ENCODE measurements around the gene C11orf54. TPM values are rescaled to one million over a fixed set of nuclear protein-coding genes. Genes with fewer than 3 reads are reported as not detected.
A peak's percentile ranks its signal among the peaks of the same experiment; 100 is the strongest.
"Not testable (repeated sequence)": the region's sequence is repeated elsewhere in the genome, so short reads cannot be mapped to it uniquely, and the experiment has no call there.

The C11orf54 gene
- total RNA-seq, 2 experiments from 2014 or later = 14.5 to 22.5 TPM

- CTCF ChIA-PET = interaction anchor here (1.0 to 1.1 kb wide), 2 partner anchors 13 to 17 kb away, joined by 3 to 4 read pairs; no protein-coding TSS in a partner anchor
- Mint-ChIP-seq H3K36me3 (ENCODE audit: low read depth) (peaks cover 74% of the 10 kb centered on the region), H3K4me3 (peak overlapping the region; percentile 99), H3K9me3 (no peaks in the 10 kb centered on the region), H3K27ac (peak overlapping the region; percentile 84), H3K27me3 (no peaks in the 10 kb centered on the region), H3K4me1 (peaks cover 69% of the 10 kb centered on the region)
- POLR2A ChIA-PET = interaction anchor here (0.7 to 1.1 kb wide), 3 partner anchors 9 to 46 kb away, joined by 3 to 5 read pairs (median 4); partner anchors contain the start of gene MED17
- no peak for DNase-seq
Measured at GRCh38 chr11:93737904-93738612, 3.4 kb upstream of the C11orf54 start.

- Mint-ChIP-seq H3K27ac (peak overlapping the region; percentile 84), H3K27me3 (no peaks in the 10 kb centered on the region), H3K4me1 (peaks cover 66% of the 10 kb centered on the region), H3K36me3 (ENCODE audit: low read depth) (peaks cover 69% of the 10 kb centered on the region), H3K9me3 (no peaks in the 10 kb centered on the region), H3K4me3 (peak overlapping the region; percentile 99)
- CTCF ChIA-PET = interaction anchor here (1.0 to 1.1 kb wide), 2 partner anchors 14 to 18 kb away, joined by 3 to 4 read pairs; no protein-coding TSS in a partner anchor
- DNase-seq = no peak
- POLR2A ChIA-PET = interaction anchor here (0.7 to 1.1 kb wide), 3 partner anchors 9 to 45 kb away, joined by 3 to 5 read pairs (median 4); partner anchors contain the start of gene MED17
Measured at GRCh38 chr11:93738647-93739081, 2.8 kb upstream of the C11orf54 start.

- DNase-seq = peak; percentile 38
- H3K4me3 Mint-ChIP-seq = peak overlapping the region; percentile 99
Measured at GRCh38 chr11:93740031-93740729, 1.3 kb upstream of the C11orf54 start.

GRCh38 chr11:93740730-93741093 lies 760 bp upstream of the C11orf54 start:
- CTCF ChIA-PET = interaction anchor here (1.4 to 1.7 kb wide), 4 partner anchors 10 to 15 kb away, joined by 3 to 4 read pairs (median 4); no protein-coding TSS in a partner anchor

More at GRCh38 chr11:93740031-93740729, 1.3 kb upstream of the C11orf54 start:
- ChIA-PET CTCF (interaction anchor here (1.0 to 1.7 kb wide), 5 partner anchors 11 to 51 kb away, joined by 3 to 4 read pairs (median 4); no protein-coding TSS in a partner anchor), POLR2A (interaction anchor here (0.7 to 2.9 kb wide), 2 partner anchors 10 to 43 kb away, joined by 6 to 33 read pairs; partner anchors contain the start of gene MED17)
- Mint-ChIP-seq H3K9me3 (no peaks in the 10 kb centered on the region), H3K27me3 (no peaks in the 10 kb centered on the region), H3K4me1 (peaks cover 59% of the 10 kb centered on the region), H3K36me3 (ENCODE audit: low read depth) (peaks cover 56% of the 10 kb centered on the region), H3K27ac (peak overlapping the region; percentile 99)

GRCh38 chr11:93741882-93742226 lies 382 bp downstream of the C11orf54 start:
- DNase-seq = no peak
- Mint-ChIP-seq H3K27me3 (no peaks in the 10 kb centered on the region), H3K27ac (peak overlapping the region; percentile 99), H3K36me3 (ENCODE audit: low read depth) (peaks cover 42% of the 10 kb centered on the region), H3K4me3 (peak overlapping the region; percentile 99), H3K9me3 (no peaks in the 10 kb centered on the region), H3K4me1 (peaks cover 48% of the 10 kb centered on the region)
- ChIA-PET POLR2A (interaction anchor here (0.6 to 2.9 kb wide), 9 partner anchors 21 to 1349 kb away, joined by 3 to 33 read pairs (median 3); partner anchors contain the start of genes CEP295, MED17 and PANX1), CTCF (interaction anchor here (0.7 to 1.5 kb wide), 6 partner anchors 11 to 1351 kb away, joined by 3 to 4 read pairs (median 4); partner anchors contain the start of gene MED17)

More at GRCh38 chr11:93740730-93741093, 760 bp upstream of the C11orf54 start:
- Mint-ChIP-seq H3K9me3 (no peaks in the 10 kb centered on the region), H3K4me1 (peaks cover 56% of the 10 kb centered on the region), H3K27ac (peak overlapping the region; percentile 99), H3K27me3 (no peaks in the 10 kb centered on the region), H3K36me3 (ENCODE audit: low read depth) (peaks cover 53% of the 10 kb centered on the region), H3K4me3 (peak overlapping the region; percentile 99)
- DNase-seq = peak; percentile 64
- POLR2A ChIA-PET = interaction anchor here (0.7 to 2.9 kb wide), 4 partner anchors 9 to 1350 kb away, joined by 3 to 33 read pairs (median 7); partner anchors contain the start of genes CEP295 and MED17

- Mint-ChIP-seq H3K27ac (peak overlapping the region; percentile 31), H3K4me3 (peak overlapping the region; percentile 60), H3K9me3 (no peaks in the 10 kb centered on the region), H3K27me3 (no peaks in the 10 kb centered on the region), H3K4me1 (peaks cover 34% of the 10 kb centered on the region), H3K36me3 (ENCODE audit: low read depth) (peaks cover 31% of the 10 kb centered on the region)
- POLR2A ChIA-PET = no interaction called here
- CTCF ChIA-PET = interaction anchor here (1.3 kb wide), 1 partner anchor 1349 kb away, joined by 4 read pairs; no protein-coding TSS in a partner anchor
- DNase-seq = no peak
Measured at GRCh38 chr11:93743291-93743690, 1.8 kb downstream of the C11orf54 start.

- Mint-ChIP-seq H3K4me3 (no peak overlapping the region), H3K36me3 (ENCODE audit: low read depth) (peaks cover 18% of the 10 kb centered on the region), H3K9me3 (no peaks in the 10 kb centered on the region), H3K4me1 (peaks cover 21% of the 10 kb centered on the region), H3K27ac (no peak overlapping the region), H3K27me3 (no peaks in the 10 kb centered on the region)
- CTCF ChIA-PET = no interaction called here
- DNase-seq = no peak
- POLR2A ChIA-PET = no interaction called here
Measured at GRCh38 chr11:93744669-93745004, 3.2 kb downstream of the C11orf54 start.

GRCh38 chr11:93745005-93745755 lies 3.7 kb downstream of the C11orf54 start:
- CTCF ChIA-PET, H3K9me3 Mint-ChIP-seq, H3K27ac Mint-ChIP-seq, H3K4me3 Mint-ChIP-seq, POLR2A ChIA-PET, H3K27me3 Mint-ChIP-seq, DNase-seq: not testable (repeated sequence)
- H3K36me3 Mint-ChIP-seq (ENCODE audit: low read depth) = peaks cover 13% of the 10 kb centered on the region
- peaks cover 19% of the 10 kb centered on the region for H3K4me1 Mint-ChIP-seq

GRCh38 chr11:93746101-93746500 lies 4.6 kb downstream of the C11orf54 start:
- no peak overlapping the region for H3K4me3 Mint-ChIP-seq
- CTCF ChIA-PET = no interaction called here
- H3K27ac Mint-ChIP-seq = no peak overlapping the region
- H3K4me1 Mint-ChIP-seq = peaks cover 19% of the 10 kb centered on the region
- no peaks in the 10 kb centered on the region for H3K9me3 Mint-ChIP-seq
- peaks cover 5% of the 10 kb centered on the region for H3K36me3 Mint-ChIP-seq (ENCODE audit: low read depth)
- POLR2A ChIA-PET = no interaction called here
- no peak for DNase-seq
- H3K27me3 Mint-ChIP-seq = no peaks in the 10 kb centered on the region

GRCh38 chr11:93747122-93747521 lies 5.7 kb downstream of the C11orf54 start:
- H3K4me3 Mint-ChIP-seq = no peak overlapping the region
- no peak for DNase-seq
- H3K27ac Mint-ChIP-seq = no peak overlapping the region
- peaks cover 19% of the 10 kb centered on the region for H3K4me1 Mint-ChIP-seq
- ChIA-PET POLR2A (no interaction called here), CTCF (interaction anchor here (0.6 kb wide), 1 partner anchor 19 kb away, joined by 3 read pairs; no protein-coding TSS in a partner anchor)
- H3K9me3 Mint-ChIP-seq = no peaks in the 10 kb centered on the region
- peaks cover 3% of the 10 kb centered on the region for H3K36me3 Mint-ChIP-seq (ENCODE audit: low read depth)
- H3K27me3 Mint-ChIP-seq = no peaks in the 10 kb centered on the region

GRCh38 chr11:93751001-93751400 lies 9.5 kb downstream of the C11orf54 start:
- Mint-ChIP-seq H3K27me3 (no peaks in the 10 kb centered on the region), H3K27ac (no peak overlapping the region), H3K36me3 (ENCODE audit: low read depth) (peaks cover 11% of the 10 kb centered on the region), H3K9me3 (no peaks in the 10 kb centered on the region), H3K4me3 (no peak overlapping the region), H3K4me1 (peaks cover 3% of the 10 kb centered on the region)
- CTCF ChIA-PET = interaction anchor here (0.7 to 1.5 kb wide), 3 partner anchors 11 to 33 kb away, joined by 3 to 4 read pairs (median 4); partner anchors contain the start of gene MED17
- DNase-seq = no peak
- POLR2A ChIA-PET = no interaction called here

- ChIA-PET POLR2A (no interaction called here), CTCF (interaction anchor here (1.3 to 1.4 kb wide), 2 partner anchors 13 to 15 kb away, joined by 4 to 5 read pairs; partner anchors contain the start of genes C11orf54 and TAF1D)
- Mint-ChIP-seq H3K4me1 (no peaks in the 10 kb centered on the region), H3K27ac (no peak overlapping the region), H3K36me3 (ENCODE audit: low read depth) (peaks cover 13% of the 10 kb centered on the region), H3K4me3 (no peak overlapping the region), H3K9me3 (no peaks in the 10 kb centered on the region), H3K27me3 (no peaks in the 10 kb centered on the region)
- no peak for DNase-seq
Measured at GRCh38 chr11:93753241-93753640, 11.8 kb downstream of the C11orf54 start.

Data from activated CD4-positive, alpha-beta T cell treated with anti-CD3 and anti-CD28 coated beads, Interleukin-2, amount 10 ng/mL, durations not matched to agents 7 days and 5 days (primary cell).